ENCODE data around the gene PLEKHJ1.
A peak's percentile ranks its signal among the peaks of the same experiment; 100 is the strongest.
"Not testable (repeated sequence)": the region's sequence is repeated elsewhere in the genome, so short reads cannot be mapped to it uniquely, and the experiment has no call there.

PLEKHJ1 gene

GRCh38 chr19:2217591-2217990 lies 18.5 kb downstream of the PLEKHJ1 start:
- no peak for DNase-seq

- DNase-seq = no peak
Observed at GRCh38 chr19:2216361-2217225, 19.5 kb downstream of the PLEKHJ1 start.

GRCh38 chr19:2215281-2215751 lies 20.8 kb downstream of the PLEKHJ1 start:
- DNase-seq = peak; percentile 34

GRCh38 chr19:2214251-2214650 lies 21.9 kb downstream of the PLEKHJ1 start:
- no peak for DNase-seq

GRCh38 chr19:2213799-2214198 lies 22.3 kb downstream of the PLEKHJ1 start:
- DNase-seq = no peak

GRCh38 chr19:2212861-2213711 lies 23.0 kb downstream of the PLEKHJ1 start:
- DNase-seq = no peak

- no peak for DNase-seq
Observed at GRCh38 chr19:2210987-2211740, 25.0 kb downstream of the PLEKHJ1 start.

DNA sequence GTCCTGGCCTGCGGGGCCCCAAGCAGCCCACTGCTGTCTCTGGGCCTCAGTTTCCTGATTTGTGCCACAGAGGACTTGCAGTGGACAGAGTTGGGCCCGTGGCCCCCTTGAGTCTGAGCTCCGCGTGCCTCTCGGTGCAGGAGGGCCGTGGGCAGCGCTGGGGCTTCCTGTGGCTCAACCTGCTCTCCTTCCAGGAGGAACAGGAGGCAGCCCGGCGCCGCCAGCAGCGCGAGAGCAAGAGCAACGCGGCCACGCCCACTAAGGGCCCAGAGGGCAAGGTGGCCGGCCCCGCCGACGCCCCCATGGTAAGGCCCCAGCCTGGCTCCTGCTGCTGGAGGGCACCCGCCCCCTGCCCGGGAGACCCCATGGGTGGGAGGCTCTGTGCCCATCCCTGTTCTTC lies 25.9 kb downstream of the PLEKHJ1 start:
- no peak for DNase-seq

- DNase-seq = no peak
Observed at GRCh38 chr19:2209408-2209807, 26.7 kb downstream of the PLEKHJ1 start.

- DNase-seq = no peak
Observed at GRCh38 chr19:2208975-2209374, 27.2 kb downstream of the PLEKHJ1 start.

DNA sequence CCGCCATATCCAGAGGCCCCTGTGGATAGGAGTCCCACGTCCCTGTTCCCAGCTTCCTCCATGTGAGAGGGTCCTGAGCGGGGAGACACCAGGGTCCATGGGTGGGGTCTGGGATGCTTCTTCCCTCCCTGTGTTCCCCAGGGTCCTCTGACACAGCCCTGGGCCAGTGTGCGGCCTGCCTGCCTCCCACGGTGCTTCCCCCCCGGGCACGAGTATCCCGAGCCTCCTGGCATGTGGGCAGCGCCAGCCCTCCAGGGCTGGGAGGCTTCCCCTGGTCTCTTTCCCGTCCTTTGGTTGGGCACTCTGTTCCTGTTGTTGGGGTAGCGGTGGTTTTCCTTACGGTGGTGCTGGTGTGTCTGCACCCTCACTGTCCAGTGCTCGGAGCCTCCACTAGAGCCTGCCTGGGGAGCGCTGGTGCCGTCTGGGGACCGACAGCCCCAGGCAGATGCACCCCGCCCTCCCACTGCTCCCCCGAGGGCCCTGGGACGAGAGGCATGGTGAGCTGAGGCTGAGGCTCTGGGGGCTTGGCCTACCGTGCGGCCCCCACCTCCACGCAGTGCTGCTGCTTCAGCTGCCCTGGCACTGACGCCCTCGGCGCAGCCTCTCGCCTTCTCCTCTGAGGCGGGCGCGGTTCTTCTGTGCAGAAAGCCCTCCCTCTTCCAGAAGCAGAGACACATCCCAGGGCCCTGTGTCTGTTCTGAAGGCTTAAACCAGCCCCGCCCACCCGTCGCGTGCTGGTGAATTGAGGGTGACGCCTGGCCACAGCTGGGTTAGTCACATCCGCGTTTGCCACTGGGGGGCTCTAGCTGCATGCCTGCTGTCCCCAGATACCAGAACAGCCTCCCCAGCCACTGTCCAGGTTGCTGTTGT lies 27.9 kb downstream of the PLEKHJ1 start:
- DNase-seq = peak; percentile 17

DNA sequence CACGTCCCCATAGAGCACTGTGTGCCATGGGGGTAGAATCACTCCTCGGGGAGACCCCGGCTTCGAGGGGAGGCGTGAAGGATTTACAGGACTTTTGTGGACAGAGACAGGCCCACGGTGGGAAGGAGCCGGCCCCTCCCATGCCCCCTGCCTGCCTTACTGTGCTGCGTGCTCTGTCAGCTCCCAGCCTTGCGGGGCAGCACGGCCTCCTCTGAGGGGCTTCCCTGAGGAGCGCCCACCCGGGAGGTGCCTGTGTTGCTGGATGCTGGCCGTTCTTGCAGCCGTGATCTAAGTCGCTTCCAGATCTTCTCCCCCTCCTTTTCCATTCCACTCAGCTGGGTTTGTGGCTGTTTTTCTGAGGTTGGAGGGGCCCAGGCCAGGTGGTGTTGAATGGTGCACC lies 29.1 kb downstream of the PLEKHJ1 start:
- DNase-seq = no peak

- DNase-seq = no peak
Observed at GRCh38 chr19:2202366-2202765, 33.8 kb downstream of the PLEKHJ1 start.

GRCh38 chr19:2201473-2202148 lies 34.5 kb downstream of the PLEKHJ1 start:
- no peak for DNase-seq

DNA sequence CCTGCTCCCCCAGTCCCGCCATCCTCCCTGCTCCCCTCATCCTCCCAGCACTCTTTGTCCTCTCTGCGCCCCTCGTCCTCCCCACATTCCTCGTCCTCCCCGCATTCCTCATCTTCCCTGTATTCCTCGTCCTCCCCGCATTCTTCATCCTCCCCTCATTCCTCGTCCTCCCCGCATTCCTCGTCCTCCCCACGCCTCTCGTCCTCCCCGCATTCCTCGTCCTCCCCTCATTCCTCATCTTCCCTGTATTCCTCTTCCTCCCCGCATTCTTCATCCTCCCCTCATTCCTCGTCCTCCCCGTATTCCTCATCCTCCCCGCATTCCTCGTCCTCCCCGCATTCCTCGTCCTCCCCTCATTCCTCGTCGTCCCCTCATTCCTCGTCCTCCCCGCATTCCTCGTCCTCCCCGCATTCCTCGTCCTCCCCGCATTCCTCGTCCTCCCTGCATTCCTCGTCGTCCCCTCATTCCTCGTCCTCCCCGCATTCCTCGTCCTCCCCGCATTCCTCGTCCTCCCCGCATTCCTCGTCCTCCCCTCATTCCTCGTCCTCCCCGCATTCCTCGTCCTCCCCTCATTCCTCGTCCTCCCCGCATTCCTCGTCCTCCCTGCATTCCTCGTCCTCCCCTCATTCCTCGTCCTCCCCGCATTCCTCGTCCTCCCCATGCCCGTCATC lies 35.4 kb downstream of the PLEKHJ1 start:
- DNase-seq = not testable (repeated sequence)

DNA sequence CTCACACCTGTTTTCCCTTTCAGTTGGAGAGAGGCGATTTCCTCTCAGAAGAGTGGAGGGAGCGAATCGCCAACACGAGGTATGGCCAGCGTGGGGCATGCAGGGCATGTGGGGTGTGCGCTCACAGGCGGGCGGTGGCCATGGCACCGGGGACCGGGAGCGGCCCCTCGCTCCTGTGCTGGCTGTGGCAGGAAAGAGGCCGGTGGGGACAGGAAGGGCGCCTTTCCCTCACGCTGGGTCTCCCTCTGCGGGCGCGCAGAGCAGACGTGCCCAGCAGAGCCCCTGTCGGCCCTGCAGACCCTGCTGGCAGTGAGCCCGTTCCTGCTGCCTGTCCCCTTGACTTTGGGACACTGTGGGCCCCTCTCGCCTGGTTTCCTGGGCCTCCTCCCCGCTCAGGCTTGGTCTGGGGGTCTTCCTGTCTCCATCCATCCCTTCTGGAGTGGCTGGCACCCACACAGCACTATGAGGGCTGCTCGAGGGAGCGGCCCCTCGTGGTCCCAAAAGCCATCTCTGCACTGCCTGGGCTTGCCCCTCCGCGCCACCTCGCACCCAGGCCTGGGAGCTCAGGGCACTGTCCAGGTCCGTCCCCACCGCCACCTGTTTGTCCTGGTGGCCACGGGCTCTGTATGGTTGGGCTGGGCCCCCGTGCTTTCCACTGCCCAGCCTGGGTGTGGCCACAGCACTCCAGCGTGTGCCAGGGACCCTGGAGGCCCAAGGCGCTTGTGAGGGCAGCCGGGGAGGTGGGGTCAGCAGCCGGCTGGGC lies 36.1 kb downstream of the PLEKHJ1 start:
- no peak for DNase-seq

DNA sequence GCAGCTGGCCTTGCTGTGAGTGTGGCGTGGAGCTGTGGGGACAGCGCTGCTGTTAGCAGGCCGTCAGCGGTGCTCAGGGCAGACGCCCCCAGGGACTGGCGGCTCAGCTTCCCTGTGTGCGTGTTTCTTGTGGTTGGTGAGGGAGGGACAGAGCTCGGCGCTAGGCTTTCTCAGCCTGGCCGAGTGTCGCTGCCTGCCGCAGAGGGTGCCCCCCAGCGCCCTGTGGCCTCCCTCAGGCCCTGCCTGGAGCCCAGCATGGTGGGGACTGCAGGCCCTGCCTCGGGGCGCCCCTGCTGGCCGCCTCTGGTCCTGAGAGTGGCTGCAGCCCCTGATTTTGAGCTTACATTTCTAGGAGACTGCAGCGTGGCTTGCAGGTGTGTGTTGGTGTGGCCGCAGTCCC lies 36.9 kb downstream of the PLEKHJ1 start:
- no peak for DNase-seq

DNA sequence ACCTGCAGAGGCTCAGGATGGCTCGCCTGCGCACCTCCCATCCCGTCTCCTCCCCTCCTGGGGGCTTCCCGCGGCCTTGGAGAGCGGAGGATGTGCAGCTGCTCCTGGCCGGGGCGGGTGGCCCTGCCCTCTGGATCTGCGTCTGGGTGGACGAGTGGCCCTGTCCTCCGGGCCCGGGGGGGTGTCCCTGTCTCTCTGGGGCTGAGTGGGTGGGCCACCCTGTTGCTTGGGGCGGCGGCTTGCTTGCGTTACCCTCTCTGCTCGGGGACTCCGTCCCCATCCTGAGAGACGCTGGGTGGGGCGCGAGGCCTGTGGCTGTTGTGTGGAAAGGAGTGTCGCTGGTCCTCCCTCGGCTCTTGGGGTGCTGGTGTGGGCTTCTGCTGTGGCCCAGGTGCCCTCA lies 37.8 kb downstream of the PLEKHJ1 start:
- DNase-seq = no peak

DNA sequence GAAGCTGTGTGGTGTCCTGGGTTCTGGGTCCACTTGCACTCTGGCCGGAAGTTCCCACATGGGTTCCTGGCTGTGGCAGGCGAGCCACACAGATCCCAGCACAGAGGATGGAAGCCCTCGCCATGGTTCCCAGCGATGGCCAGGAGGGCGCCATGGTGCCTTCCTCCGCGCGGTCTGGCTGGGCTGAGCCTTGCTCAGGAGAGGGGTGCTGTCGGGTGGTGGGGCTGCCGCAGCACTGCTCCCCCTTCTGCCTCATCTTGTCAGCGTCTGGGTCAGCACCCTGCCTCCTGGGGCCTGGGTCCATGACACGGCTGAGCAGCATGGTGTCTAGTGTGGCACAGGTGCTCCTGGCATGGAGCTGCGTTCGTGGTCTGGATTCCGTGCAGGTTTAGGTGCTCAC lies 38.9 kb downstream of the PLEKHJ1 start:
- no peak for DNase-seq

DNA sequence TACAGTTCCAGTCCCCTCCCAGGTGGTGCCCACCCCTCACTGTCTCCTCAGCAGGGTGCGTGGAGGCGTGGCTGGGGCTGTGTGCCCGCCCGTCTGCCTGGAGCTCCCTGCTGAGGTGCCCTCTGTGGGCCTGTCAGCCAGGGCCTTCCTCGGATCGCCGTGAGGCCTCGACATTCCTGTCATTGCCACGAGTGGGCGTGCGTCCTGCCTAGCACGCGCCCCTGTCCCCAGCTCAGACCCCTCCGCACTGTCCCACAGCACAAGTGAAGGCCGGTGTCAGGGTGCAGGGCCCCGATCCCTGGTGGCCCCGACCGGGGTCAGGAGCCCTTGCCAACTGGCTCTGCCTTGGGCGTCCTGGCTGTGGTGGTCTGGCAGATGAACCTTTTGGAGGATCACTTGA lies 40.2 kb downstream of the PLEKHJ1 start:
- no peak for DNase-seq
